Measurements from ENCODE around the gene COL8A2.

GRCh38 chr1:36092166-36092797 is 32.7 kb downstream of the COL8A2 start:
- TF ChIP-seq CTCF (conservative IDR thresholded peaks at IDR 0.05; ENCODE audit: low read depth, low read length) (no peak), POLR2A (IDR thresholded peaks at IDR 0.05; ENCODE audit: low read depth, low read length) (no peak), USF2 (IDR thresholded peaks at IDR 0.05; ENCODE audit: low read depth, low read length) (no peak), RCOR1 (IDR thresholded peaks at IDR 0.05; ENCODE audit: insufficient replicate concordance, low read length) (no peak), FOS (IDR thresholded peaks at IDR 0.05; ENCODE audit: low read depth, low read length) (no peak), MAZ (IDR thresholded peaks at IDR 0.05; ENCODE audit: borderline replicate concordance, low read depth, low read length) (no peak), CHD1 (IDR thresholded peaks at IDR 0.05; ENCODE audit: low read depth, low read length) (no peak), BHLHE40 (IDR thresholded peaks at IDR 0.05; ENCODE audit: low read depth, low read length) (no peak), CEBPB (IDR thresholded peaks at IDR 0.05; ENCODE audit: low read depth, low read length) (no peak)
